CD14-positive monocyte (primary cell): Measurements from ENCODE around the gene ACD. TPM values are rescaled to one million over a fixed set of nuclear protein-coding genes. Genes with fewer than 3 reads are reported as not detected.

ENCODE experiments used
- DNase-seq, 3 donors: peaks; one replicate each; pipeline ENCODE4 v3.0.0-alpha.2; 2011 to 2022
- H2AFZ ChIP-seq: 2 replicates; pipeline ENCODE4 v1.6.0; 2012; ENCODE audit warnings: mild to moderate bottlenecking, low read depth, low read length, inconsistent platforms; ENCODE audit not compliant: insufficient read depth, poor library complexity, severe bottlenecking
- H3K27ac ChIP-seq, 2 donors: 1 replicate in 1 of 2; 2 replicates in 1 of 2; pipeline ENCODE4 v1.5.1; 2012 to 2013; ENCODE audit warnings: low read length in 2 of 2, control low read depth in 1 of 2, inconsistent platforms in 1 of 2, low read depth in 1 of 2, mild to moderate bottlenecking in 1 of 2
- H3K27me3 ChIP-seq, 2 donors: one replicate each; pipeline versions ENCODE4 v1.6.0 to v1.6.1; 2011 to 2013; ENCODE audit warnings: low read length in 2 of 2; ENCODE audit not compliant: control insufficient read depth in 2 of 2, insufficient read depth in 2 of 2
- H3K36me3 ChIP-seq, 2 donors: replicated peaks in 1 of 2; 1 replicate in 1 of 2; 2 replicates in 1 of 2; pipeline versions ENCODE4 v1.5.1 to v1.6.1; 2012 to 2013; ENCODE audit warnings: low read length in 2 of 2, control low read depth in 1 of 2, inconsistent platforms in 1 of 2, mild to moderate bottlenecking in 1 of 2; ENCODE audit not compliant: insufficient read depth in 2 of 2, control insufficient read depth in 1 of 2
- H3K4me1 ChIP-seq, 2 donors: 1 replicate in 1 of 2; 2 replicates in 1 of 2; pipeline versions ENCODE4 v1.5.1 to v1.6.1; 2012 to 2013; ENCODE audit warnings: low read length in 2 of 2, control low read depth in 1 of 2, inconsistent platforms in 1 of 2, mild to moderate bottlenecking in 1 of 2, moderate library complexity in 1 of 2; ENCODE audit not compliant: insufficient read depth in 2 of 2, control insufficient read depth in 1 of 2
- H3K4me2 ChIP-seq: replicated peaks from 2 replicates; pipeline ENCODE3; 2012; ENCODE audit warnings: low read length, moderate library complexity, mild to moderate bottlenecking; ENCODE audit not compliant: poor library complexity, severe bottlenecking; ENCODE audit errors: extremely low read depth
- H3K4me3 ChIP-seq, 3 experiments: fragments of 200-600 bp in 1 of 3; sonication (generic) in 1 of 3; replicated peaks in 1 of 3; 1 replicate in 2 of 3; 2 replicates in 1 of 3; pipeline ENCODE4 v1.5.1; 2011 to 2013; ENCODE audit warnings: low read length in 3 of 3, mild to moderate bottlenecking in 3 of 3, control low read depth in 2 of 3, low read depth in 2 of 3, inconsistent platforms in 1 of 3, moderate library complexity in 1 of 3
- H3K79me2 ChIP-seq: 2 replicates; pipeline ENCODE4 v1.6.0; 2012; ENCODE audit warnings: mild to moderate bottlenecking, control low read depth, inconsistent platforms, low read length, moderate library complexity; ENCODE audit not compliant: insufficient read depth
- H3K9ac ChIP-seq: 2 replicates; pipeline ENCODE4 v1.6.0; 2017; ENCODE audit warnings: low read length, mild to moderate bottlenecking; ENCODE audit not compliant: insufficient read depth, poor library complexity, severe bottlenecking
- H3K9me3 ChIP-seq, 2 donors: replicated peaks in 1 of 2; 1 replicate in 1 of 2; 2 replicates in 1 of 2; pipeline versions ENCODE4 v1.5.1 to v1.6.1; 2012 to 2013; ENCODE audit warnings: low read length in 2 of 2, control low read depth in 1 of 2; ENCODE audit not compliant: control insufficient read depth in 1 of 2, insufficient read depth in 1 of 2
- H4K20me1 ChIP-seq: 2 replicates; pipeline ENCODE4 v1.6.0; 2012; ENCODE audit warnings: mild to moderate bottlenecking, low read length, control low read depth, moderate library complexity; ENCODE audit not compliant: insufficient read depth
- H3K27ac Mint-ChIP-seq, 7 donors: one replicate each; pipeline ENCODE4 v1.8.0; 2020; ENCODE audit warnings: mild to moderate bottlenecking in 7 of 7, mixed read lengths in 7 of 7, moderate library complexity in 6 of 7, inconsistent platforms in 2 of 7
- H3K27me3 Mint-ChIP-seq, 3 donors: one replicate each; pipeline ENCODE4 v1.8.0; 2021 to 2022; ENCODE audit warnings: low read depth in 3 of 3, mild to moderate bottlenecking in 3 of 3, mixed read lengths in 3 of 3, moderate library complexity in 3 of 3, inconsistent platforms in 1 of 3
- H3K36me3 Mint-ChIP-seq, 2 donors: one replicate each; pipeline ENCODE4 v1.8.0; 2020; ENCODE audit warnings: mixed read lengths in 2 of 2, inconsistent platforms in 1 of 2, mild to moderate bottlenecking in 1 of 2
- H3K4me1 Mint-ChIP-seq: one replicate; pipeline ENCODE4 v1.8.0; 2020; ENCODE audit warnings: mild to moderate bottlenecking, mixed read lengths
- H3K4me3 Mint-ChIP-seq, 2 donors: one replicate each; pipeline ENCODE4 v1.8.0; 2020; ENCODE audit warnings: mild to moderate bottlenecking in 2 of 2, mixed read lengths in 2 of 2, moderate library complexity in 1 of 2
- H3K9me3 Mint-ChIP-seq, 7 donors: one replicate each; pipeline ENCODE4 v1.8.0; 2020 to 2022; ENCODE audit warnings: mixed read lengths in 7 of 7, mild to moderate bottlenecking in 6 of 7, moderate library complexity in 6 of 7, inconsistent platforms in 2 of 7
- CTCF ChIP-seq: fragments of 200-600 bp; IDR thresholded peaks from one replicate; pipeline ENCODE4 v1.8.0; 2022; ENCODE audit warnings: antibody characterized with exemption, mild to moderate bottlenecking
- WGBS: methylation state at CpG from one replicate; pipeline ENCODE4 v1.1.5; 2013; ENCODE audit warnings: missing lambda C conversion rate; ENCODE audit not compliant: insufficient coverage; 5-methylcytosine and 5-hydroxymethylcytosine counted together
- intact Hi-C, 2 donors: fragments of 100-400 bp; cut with micrococcal nuclease; formaldehyde crosslinking; loops; one replicate each; pipeline versions ENCODE4 v1.15.0 to v1.15.1; 2023
- polyA plus RNA-seq, 3 donors: library from polyadenylated mRNA; depleted of rRNA in 1 of 3; unstranded in 2 of 3; stranded (reverse) in 1 of 3; fragments of 300-500 nt in 2 of 3; fragments of >200 nt in 1 of 3; fragmentation: Illumina TruSeq in 2 of 3; gene quantifications; 1 replicate in 2 of 3; 2 replicates in 1 of 3; pipeline ENCODE4 v1.2.3, GENCODE V29; 2012 to 2021

ACD gene
- polyA plus RNA-seq, 3 donors = 11.8 to 26.0 (median 14.9) TPM

GRCh38 chr16:67613808-67614207 is 46.3 kb downstream of the ACD start:
- Histone ChIP-seq H3K4me2 (no peak overlapping the region), H3K36me3 (peaks cover 60 to 87% of the 10 kb centered on the region in 2 donors), H3K27me3 (no peaks in the 10 kb centered on the region), H3K4me1 (no peaks in the 10 kb centered on the region), H4K20me1 (peaks cover 28% of the 10 kb centered on the region), H3K4me3 (no peak overlapping the region), H3K79me2 (peaks cover 57% of the 10 kb centered on the region), H2AFZ (no peak overlapping the region), H3K9ac (no peak overlapping the region), H3K9me3 (no peaks in the 10 kb centered on the region), H3K27ac (no peak overlapping the region)
- TF ChIP-seq CTCF = no peak
- Mint-ChIP-seq H3K9me3 (peaks cover 0 to 1% (median 0%) of the 10 kb centered on the region in 7 donors), H3K27ac (no peak overlapping the region), H3K27me3 (no peaks in the 10 kb centered on the region), H3K4me3 (no peak overlapping the region), H3K4me1 (no peaks in the 10 kb centered on the region), H3K36me3 (peaks cover 64 to 81% of the 10 kb centered on the region in 2 donors)
- DNase-seq = no peak
- intact Hi-C loops = no loop called here
- 98% methylated on average over 6 of the region's 10 CpGs for WGBS

GRCh38 chr16:67608364-67608763 is 51.7 kb downstream of the ACD start:
- Histone ChIP-seq H3K27me3 (no peaks in the 10 kb centered on the region), H3K4me3 (no peak overlapping the region), H2AFZ (no peak overlapping the region), H4K20me1 (peaks cover 72% of the 10 kb centered on the region), H3K27ac (no peak overlapping the region), H3K9ac (no peak overlapping the region), H3K4me2 (no peak overlapping the region), H3K4me1 (no peaks in the 10 kb centered on the region), H3K79me2 (peaks cover 95% of the 10 kb centered on the region), H3K36me3 (peaks cover 26 to 43% of the 10 kb centered on the region in 2 donors), H3K9me3 (no peaks in the 10 kb centered on the region)
- WGBS = no CpG with 5 or more reads among the region's 3 CpGs
- Mint-ChIP-seq H3K36me3 (peaks cover 25 to 37% of the 10 kb centered on the region in 2 donors), H3K4me3 (no peak overlapping the region), H3K4me1 (peaks cover 2% of the 10 kb centered on the region), H3K27ac (peak overlapping the region in 3 of 7 donors; percentile 5 to 12 (median 11)), H3K9me3 (peaks cover 0 to 1% (median 0%) of the 10 kb centered on the region in 7 donors), H3K27me3 (peaks cover 0 to 1% (median 0%) of the 10 kb centered on the region in 3 donors)
- no peak for TF ChIP-seq CTCF
- intact Hi-C loops = no loop called here
- DNase-seq = peak in 1 of 3 donors; percentile 6

Other genes with a start within 250 kb of the ACD start
- gene ZDHHC1, start 243.8 kb downstream of the ACD start, polyA plus RNA-seq = 10 to 100 TPM in 1 of 3 donors, 1 to 10 TPM in 2; 3.3 to 14.2 (median 6.0) TPM
- gene HSD11B2, start 229.1 kb downstream of the ACD start, polyA plus RNA-seq = not detected
- 100 to 1,000 TPM; 354 to 687 (median 631) TPM for gene ATP6V0D1, start 179.1 kb downstream of the ACD start, polyA plus RNA-seq
- gene AGRP, start 176.7 kb downstream of the ACD start, polyA plus RNA-seq = under 1 TPM in 2 of 3 donors, not detected in 1; 0.32 to 0.54 TPM
- 100 to 1,000 TPM in 1 of 3 donors, 10 to 100 TPM in 1, 1 to 10 TPM in 1; 8.6 to 115 (median 17.5) TPM for gene RIPOR1, start 131.4 kb downstream of the ACD start, polyA plus RNA-seq
- 10 to 100 TPM in 2 of 3 donors, 1 to 10 TPM in 1; 8.4 to 29.9 (median 17.7) TPM for gene CTCF, start 97.7 kb downstream of the ACD start, polyA plus RNA-seq
- 1 to 10 TPM in 1 of 3 donors, under 1 TPM in 1, not detected in 1; 0.30 to 1.5 TPM for gene CARMIL2, start 15.1 kb downstream of the ACD start, polyA plus RNA-seq
- gene PARD6A, start 700 bp upstream of the ACD start, polyA plus RNA-seq = 1 to 10 TPM; 2.7 to 6.9 (median 6.1) TPM
- 1 to 10 TPM in 2 of 3 donors, under 1 TPM in 1; 0.92 to 6.2 (median 3.2) TPM for gene ENKD1, start 6.5 kb upstream of the ACD start, polyA plus RNA-seq
- gene C16orf86, start 6.6 kb upstream of the ACD start, polyA plus RNA-seq = 10 to 100 TPM in 1 of 3 donors, 1 to 10 TPM in 2; 4.1 to 11.3 (median 4.6) TPM
- gene GFOD2, start 59.1 kb upstream of the ACD start, polyA plus RNA-seq = 1 to 10 TPM; 3.7 to 9.4 (median 3.8) TPM
- 10 to 100 TPM in 1 of 3 donors, 1 to 10 TPM in 2; 6.4 to 16.7 (median 6.6) TPM for gene RANBP10, start 146.3 kb upstream of the ACD start, polyA plus RNA-seq
- gene TSNAXIP1, start 146.6 kb upstream of the ACD start, polyA plus RNA-seq = under 1 TPM in 1 of 3 donors, not detected in 2; 0.23 TPM
- gene THAP11, start 182.1 kb upstream of the ACD start, polyA plus RNA-seq = 10 to 100 TPM; 17.6 to 84.2 (median 52.5) TPM
- gene NUTF2, start 186.7 kb upstream of the ACD start, polyA plus RNA-seq = 100 to 1,000 TPM in 1 of 3 donors, 10 to 100 TPM in 2; 64.2 to 104 (median 90.3) TPM
- 100 to 1,000 TPM in 1 of 3 donors, 10 to 100 TPM in 1, 1 to 10 TPM in 1; 8.3 to 120 (median 12.4) TPM for gene CENPT, start 187.4 kb upstream of the ACD start, polyA plus RNA-seq
- 10 to 100 TPM; 13.7 to 84.9 (median 18.2) TPM for gene EDC4, start 212.8 kb upstream of the ACD start, polyA plus RNA-seq
- gene NRN1L, start 224.6 kb upstream of the ACD start, polyA plus RNA-seq = 1 to 10 TPM in 1 of 3 donors, under 1 TPM in 1, not detected in 1; 0.50 to 3.6 TPM
- 10 to 100 TPM; 11.0 to 19.7 (median 16.8) TPM for gene PSKH1, start 233.0 kb upstream of the ACD start, polyA plus RNA-seq